ENCODE results near the gene THPO. TPM values are rescaled to one million over a fixed set of nuclear protein-coding genes. Genes with fewer than 3 reads are reported as not detected.

THPO gene
- total RNA-seq, 1 experiment from 2014 or later, result 0.55 TPM

DNA sequence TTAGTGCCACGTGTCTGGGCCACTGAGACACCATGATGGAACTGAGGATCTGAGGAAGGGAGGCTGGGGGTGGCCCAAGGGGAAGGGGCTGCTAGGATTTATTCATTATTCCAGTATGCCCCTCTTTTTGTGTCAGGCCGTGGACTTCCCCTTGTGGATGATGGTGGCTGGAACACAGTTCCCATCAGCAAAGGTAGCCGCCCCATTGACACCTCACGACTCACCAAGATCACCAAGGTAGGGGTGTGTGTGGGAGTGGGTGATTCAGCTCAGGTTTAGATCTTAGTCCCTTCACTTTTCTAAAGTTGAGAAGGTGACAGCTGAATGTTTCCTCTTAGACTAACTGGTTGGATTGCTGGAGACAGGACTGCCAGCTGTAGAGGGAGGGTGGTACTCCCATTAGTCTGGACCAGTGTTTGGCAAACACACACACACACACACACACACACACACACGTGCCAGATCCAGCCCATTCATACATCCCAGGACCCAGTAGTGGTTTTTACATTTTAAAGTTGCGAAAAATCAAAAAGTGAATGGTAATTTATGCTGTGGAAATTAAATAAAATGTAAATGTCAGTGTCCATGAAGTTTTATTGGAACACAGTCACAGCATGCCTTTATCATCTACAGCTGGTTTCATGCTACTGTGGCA lies 52.2 kb downstream of the THPO start (continued):
- TF ChIP-seq MYBL2 (CRISPR knock-in tag; IDR thresholded peaks at IDR 0.05) (no peak), NFATC4 (CRISPR knock-in tag; IDR thresholded peaks at IDR 0.05) (no peak), ELF4 (CRISPR knock-in tag; IDR thresholded peaks at IDR 0.05; ENCODE audit: low read depth) (no peak), NR3C1 (CRISPR knock-in tag; conservative IDR thresholded peaks at IDR 0.05; ENCODE audit: low read depth) (no peak)
- TF ChIP-seq, protein P1, sequence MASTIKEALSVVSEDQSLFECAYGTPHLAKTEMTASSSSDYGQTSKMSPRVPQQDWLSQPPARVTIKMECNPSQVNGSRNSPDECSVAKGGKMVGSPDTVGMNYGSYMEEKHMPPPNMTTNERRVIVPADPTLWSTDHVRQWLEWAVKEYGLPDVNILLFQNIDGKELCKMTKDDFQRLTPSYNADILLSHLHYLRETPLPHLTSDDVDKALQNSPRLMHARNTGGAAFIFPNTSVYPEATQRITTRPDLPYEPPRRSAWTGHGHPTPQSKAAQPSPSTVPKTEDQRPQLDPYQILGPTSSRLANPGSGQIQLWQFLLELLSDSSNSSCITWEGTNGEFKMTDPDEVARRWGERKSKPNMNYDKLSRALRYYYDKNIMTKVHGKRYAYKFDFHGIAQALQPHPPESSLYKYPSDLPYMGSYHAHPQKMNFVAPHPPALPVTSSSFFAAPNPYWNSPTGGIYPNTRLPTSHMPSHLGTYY (CRISPR knock-in tag; IDR thresholded peaks at IDR 0.05), result no peak

DNA sequence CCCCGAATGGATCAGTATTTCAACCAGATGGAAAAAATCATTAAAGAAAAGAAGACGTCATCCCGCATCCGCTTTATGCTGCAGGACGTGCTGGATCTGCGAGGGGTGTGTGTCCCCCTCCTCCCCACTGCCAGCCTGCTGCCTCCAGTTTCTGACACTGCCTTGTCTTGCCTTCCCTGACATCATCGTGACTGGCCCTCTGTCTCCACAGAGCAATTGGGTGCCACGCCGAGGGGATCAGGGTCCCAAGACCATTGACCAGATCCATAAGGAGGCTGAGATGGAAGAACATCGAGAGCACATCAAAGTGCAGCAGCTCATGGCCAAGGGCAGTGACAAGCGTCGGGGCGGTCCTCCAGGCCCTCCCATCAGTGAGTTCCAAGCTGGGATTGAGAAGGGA lies 52.7 kb downstream of the THPO start:
- Mint-ChIP-seq H3K36me3 (peaks cover 96% of the 10 kb centered on the region), H3K27ac (no peak overlapping the region), H3K4me3 (no peak overlapping the region), H3K4me1 (no peaks in the 10 kb centered on the region), H3K27me3 (ENCODE audit: low read depth) (no peaks in the 10 kb centered on the region), H3K9me3 (no peaks in the 10 kb centered on the region)
- POLR2A ChIA-PET, result no interaction called here
- DNase-seq (ENCODE audit: low spot score), result no peak
- TF ChIP-seq, protein P2, sequence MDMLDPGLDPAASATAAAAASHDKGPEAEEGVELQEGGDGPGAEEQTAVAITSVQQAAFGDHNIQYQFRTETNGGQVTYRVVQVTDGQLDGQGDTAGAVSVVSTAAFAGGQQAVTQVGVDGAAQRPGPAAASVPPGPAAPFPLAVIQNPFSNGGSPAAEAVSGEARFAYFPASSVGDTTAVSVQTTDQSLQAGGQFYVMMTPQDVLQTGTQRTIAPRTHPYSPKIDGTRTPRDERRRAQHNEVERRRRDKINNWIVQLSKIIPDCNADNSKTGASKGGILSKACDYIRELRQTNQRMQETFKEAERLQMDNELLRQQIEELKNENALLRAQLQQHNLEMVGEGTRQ (CRISPR knock-in tag; IDR thresholded peaks at IDR 0.05), result no peak
- TF ChIP-seq NR1H2 (CRISPR knock-in tag; IDR thresholded peaks at IDR 0.05), result no peak
- TF ChIP-seq, protein P3, sequence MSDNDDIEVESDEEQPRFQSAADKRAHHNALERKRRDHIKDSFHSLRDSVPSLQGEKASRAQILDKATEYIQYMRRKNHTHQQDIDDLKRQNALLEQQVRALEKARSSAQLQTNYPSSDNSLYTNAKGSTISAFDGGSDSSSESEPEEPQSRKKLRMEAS (CRISPR knock-in tag; IDR thresholded peaks at IDR 0.05), result no peak
- TF ChIP-seq, protein P4, sequence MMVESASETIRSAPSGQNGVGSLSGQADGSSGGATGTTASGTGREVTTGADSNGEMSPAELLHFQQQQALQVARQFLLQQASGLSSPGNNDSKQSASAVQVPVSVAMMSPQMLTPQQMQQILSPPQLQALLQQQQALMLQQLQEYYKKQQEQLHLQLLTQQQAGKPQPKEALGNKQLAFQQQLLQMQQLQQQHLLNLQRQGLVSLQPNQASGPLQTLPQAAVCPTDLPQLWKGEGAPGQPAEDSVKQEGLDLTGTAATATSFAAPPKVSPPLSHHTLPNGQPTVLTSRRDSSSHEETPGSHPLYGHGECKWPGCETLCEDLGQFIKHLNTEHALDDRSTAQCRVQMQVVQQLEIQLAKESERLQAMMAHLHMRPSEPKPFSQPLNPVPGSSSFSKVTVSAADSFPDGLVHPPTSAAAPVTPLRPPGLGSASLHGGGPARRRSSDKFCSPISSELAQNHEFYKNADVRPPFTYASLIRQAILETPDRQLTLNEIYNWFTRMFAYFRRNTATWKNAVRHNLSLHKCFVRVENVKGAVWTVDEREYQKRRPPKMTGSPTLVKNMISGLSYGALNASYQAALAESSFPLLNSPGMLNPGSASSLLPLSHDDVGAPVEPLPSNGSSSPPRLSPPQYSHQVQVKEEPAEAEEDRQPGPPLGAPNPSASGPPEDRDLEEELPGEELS (CRISPR knock-in tag; IDR thresholded peaks at IDR 0.05), result no peak
- no peak for TF ChIP-seq OVOL2 (CRISPR knock-in tag; IDR thresholded peaks at IDR 0.05; ENCODE audit: borderline replicate concordance)
- no peak for TF ChIP-seq FOXJ3 (CRISPR knock-in tag; IDR thresholded peaks at IDR 0.05; ENCODE audit: borderline replicate concordance)
- TF ChIP-seq IRF2 (CRISPR knock-in tag; IDR thresholded peaks at IDR 0.05; ENCODE audit: borderline replicate concordance, low read depth), result no peak
- no peak for TF ChIP-seq ZNF121 (CRISPR knock-in tag; IDR thresholded peaks at IDR 0.05)
- no peak for TF ChIP-seq ZNF423 (CRISPR knock-in tag; IDR thresholded peaks at IDR 0.05)
- no peak for TF ChIP-seq CBFB (CRISPR knock-in tag; IDR thresholded peaks at IDR 0.05; ENCODE audit: low read depth)
- TF ChIP-seq, protein P5, sequence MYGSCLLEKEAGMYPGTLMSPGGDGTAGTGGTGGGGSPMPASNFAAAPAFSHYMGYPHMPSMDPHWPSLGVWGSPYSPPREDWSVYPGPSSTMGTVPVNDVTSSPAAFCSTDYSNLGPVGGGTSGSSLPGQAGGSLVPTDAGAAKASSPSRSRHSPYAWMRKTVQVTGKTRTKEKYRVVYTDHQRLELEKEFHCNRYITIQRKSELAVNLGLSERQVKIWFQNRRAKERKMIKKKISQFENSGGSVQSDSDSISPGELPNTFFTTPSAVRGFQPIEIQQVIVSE (CRISPR knock-in tag; IDR thresholded peaks at IDR 0.05; ENCODE audit: borderline replicate concordance), result no peak
- TF ChIP-seq, protein P6, sequence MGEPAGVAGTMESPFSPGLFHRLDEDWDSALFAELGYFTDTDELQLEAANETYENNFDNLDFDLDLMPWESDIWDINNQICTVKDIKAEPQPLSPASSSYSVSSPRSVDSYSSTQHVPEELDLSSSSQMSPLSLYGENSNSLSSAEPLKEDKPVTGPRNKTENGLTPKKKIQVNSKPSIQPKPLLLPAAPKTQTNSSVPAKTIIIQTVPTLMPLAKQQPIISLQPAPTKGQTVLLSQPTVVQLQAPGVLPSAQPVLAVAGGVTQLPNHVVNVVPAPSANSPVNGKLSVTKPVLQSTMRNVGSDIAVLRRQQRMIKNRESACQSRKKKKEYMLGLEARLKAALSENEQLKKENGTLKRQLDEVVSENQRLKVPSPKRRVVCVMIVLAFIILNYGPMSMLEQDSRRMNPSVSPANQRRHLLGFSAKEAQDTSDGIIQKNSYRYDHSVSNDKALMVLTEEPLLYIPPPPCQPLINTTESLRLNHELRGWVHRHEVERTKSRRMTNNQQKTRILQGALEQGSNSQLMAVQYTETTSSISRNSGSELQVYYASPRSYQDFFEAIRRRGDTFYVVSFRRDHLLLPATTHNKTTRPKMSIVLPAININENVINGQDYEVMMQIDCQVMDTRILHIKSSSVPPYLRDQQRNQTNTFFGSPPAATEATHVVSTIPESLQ (CRISPR knock-in tag; IDR thresholded peaks at IDR 0.05), result no peak
- CTCF ChIA-PET, result no interaction called here
- ATAC-seq, result no peak
